Astrocyte (in vitro differentiated cells and primary cell): ENCODE measurements around the gene SLC39A9. TPM values are rescaled to one million over a fixed set of nuclear protein-coding genes. Genes with fewer than 3 reads are reported as not detected.

ENCODE experiments used
- DNase-seq: peaks from one replicate; pipeline ENCODE4 v3.0.0-alpha.2; 2010; ENCODE audit warnings: low read depth
- FAIRE-seq: peaks from 2 replicates; lab custom pipeline; 2011; peaks lifted over from hg19 to GRCh38; lab: Jason Lieb, UNC
- H2AFZ ChIP-seq: 2 replicates; pipeline ENCODE4 v1.6.0; 2012; ENCODE audit warnings: low read depth, low read length, inconsistent platforms
- H3K27ac ChIP-seq: 2 replicates; pipeline ENCODE4 v1.5.1; 2011; ENCODE audit warnings: low read depth, low read length, inconsistent platforms
- H3K27me3 ChIP-seq: 2 replicates; pipeline ENCODE4 v1.6.0; 2011; ENCODE audit warnings: low read length, inconsistent platforms; ENCODE audit not compliant: insufficient read depth
- H3K36me3 ChIP-seq: 2 replicates; pipeline ENCODE4 v1.5.1; 2011; ENCODE audit warnings: low read length, inconsistent platforms; ENCODE audit not compliant: insufficient read depth
- H3K4me1 ChIP-seq: 2 replicates; pipeline ENCODE4 v1.5.1; 2011; ENCODE audit warnings: low read length, inconsistent platforms; ENCODE audit not compliant: insufficient read depth
- H3K4me2 ChIP-seq: 2 replicates; pipeline ENCODE4 v1.6.0; 2012; ENCODE audit warnings: low read length, inconsistent platforms
- H3K4me3 ChIP-seq: 2 replicates; pipeline ENCODE4 v1.5.1; 2011; ENCODE audit warnings: low read depth, mild to moderate bottlenecking, low read length, inconsistent platforms; ENCODE audit not compliant: insufficient read depth
- H3K79me2 ChIP-seq: 2 replicates; pipeline ENCODE4 v1.6.0; 2012; ENCODE audit warnings: mild to moderate bottlenecking, low read length, inconsistent platforms; ENCODE audit not compliant: insufficient read depth
- H3K9ac ChIP-seq: 2 replicates; pipeline ENCODE4 v1.6.0; 2012; ENCODE audit warnings: mild to moderate bottlenecking, low read length, inconsistent platforms
- H3K9me3 ChIP-seq: 2 replicates; pipeline ENCODE4 v1.5.1; 2012; ENCODE audit warnings: low read depth, mild to moderate bottlenecking, low read length, inconsistent platforms; ENCODE audit not compliant: insufficient read depth
- H4K20me1 ChIP-seq: 2 replicates; pipeline ENCODE4 v1.6.0; 2012; ENCODE audit warnings: low read length, inconsistent platforms; ENCODE audit not compliant: insufficient read depth
- H3K27ac Mint-ChIP-seq: one replicate; pipeline ENCODE4 v1.8.0; 2021; ENCODE audit warnings: mild to moderate bottlenecking, mixed read lengths; ENCODE audit not compliant: unreplicated experiment
- H3K27me3 Mint-ChIP-seq: one replicate; pipeline ENCODE4 v1.8.0; 2021; ENCODE audit warnings: low read depth, mixed read lengths; ENCODE audit not compliant: unreplicated experiment
- H3K36me3 Mint-ChIP-seq: one replicate; pipeline ENCODE4 v1.8.0; 2021; ENCODE audit warnings: low read depth, mixed read lengths; ENCODE audit not compliant: unreplicated experiment
- H3K4me1 Mint-ChIP-seq: one replicate; pipeline ENCODE4 v1.8.0; 2021; ENCODE audit warnings: low read depth, mixed read lengths; ENCODE audit not compliant: unreplicated experiment
- H3K4me3 Mint-ChIP-seq: one replicate; pipeline ENCODE4 v1.8.0; 2021; ENCODE audit warnings: mild to moderate bottlenecking, moderate library complexity, mixed read lengths; ENCODE audit not compliant: unreplicated experiment
- H3K9me3 Mint-ChIP-seq: one replicate; pipeline ENCODE4 v1.8.0; 2021; ENCODE audit warnings: mild to moderate bottlenecking, mixed read lengths; ENCODE audit not compliant: unreplicated experiment
- EZH2 ChIP-seq: IDR thresholded peaks from 2 replicates; pipeline ENCODE4 v1.6.1; 2012; ENCODE audit warnings: mild to moderate bottlenecking, low read length, inconsistent platforms; ENCODE audit not compliant: insufficient read depth
- total RNA-seq: library from RNA; stranded (reverse); gene quantifications from 2 replicates; pipeline ENCODE4 v1.2.1, GENCODE V29; 2021
- TF ChIP-seq, protein P1 (sequence below): IDR thresholded peaks from 2 replicates; pipeline ENCODE4 v1.5.1; 2011; ENCODE audit warnings: low read depth, mild to moderate bottlenecking, inconsistent platforms, low read length, moderate library complexity; ENCODE audit not compliant: insufficient read depth

Gene SLC39A9
- total RNA-seq, 1 donor from 2014 or later, result 69.5 TPM

DNA sequence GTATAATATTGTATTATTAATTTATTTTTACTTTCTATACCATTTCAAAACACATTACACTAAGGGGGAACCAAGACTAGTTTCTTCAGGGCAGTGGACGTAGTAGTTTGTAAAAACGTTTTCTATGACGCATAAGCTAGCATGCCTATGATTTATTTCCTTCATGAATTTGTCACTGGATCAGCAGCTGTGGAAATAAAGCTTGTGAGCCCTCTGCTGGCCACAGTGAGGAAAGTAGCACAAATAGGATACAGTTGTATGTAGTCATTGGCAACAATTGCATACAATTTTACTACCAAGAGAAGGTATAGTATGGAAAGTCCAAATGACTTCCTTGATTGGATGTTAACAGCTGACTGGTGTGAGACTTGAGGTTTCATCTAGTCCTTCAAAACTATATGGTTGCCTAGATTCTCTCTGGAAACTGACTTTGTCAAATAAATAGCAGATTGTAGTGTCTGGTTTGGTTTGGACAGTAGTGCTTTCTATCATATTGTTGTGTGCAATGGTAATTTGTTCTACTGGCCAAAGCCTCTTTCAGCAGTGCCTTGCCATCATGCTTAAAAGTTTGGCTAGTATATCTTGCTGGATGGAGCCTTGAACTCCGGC lies 61.7 kb downstream of the SLC39A9 start:
- no peaks in the 10 kb centered on the region for H3K9me3 ChIP-seq
- peaks cover 8% of the 10 kb centered on the region for H3K4me1 ChIP-seq
- Mint-ChIP-seq H3K4me3 (no peak overlapping the region), H3K4me1 (peaks cover 5% of the 10 kb centered on the region), H3K9me3 (no peaks in the 10 kb centered on the region), H3K27me3 (no peaks in the 10 kb centered on the region), H3K36me3 (peaks cover 5% of the 10 kb centered on the region), H3K27ac (no peak overlapping the region)
- H3K27ac ChIP-seq, result no peak overlapping the region
- no peak overlapping the region for H2AFZ ChIP-seq
- DNase-seq, result peak; percentile 82
- H3K4me3 ChIP-seq, result no peak overlapping the region
- no peak overlapping the region for H3K9ac ChIP-seq
- peak; percentile 73 for FAIRE-seq
- H4K20me1 ChIP-seq, result peaks cover 8% of the 10 kb centered on the region
- no peak overlapping the region for H3K4me2 ChIP-seq
- no peaks in the 10 kb centered on the region for H3K27me3 ChIP-seq
- TF ChIP-seq, protein P1, sequence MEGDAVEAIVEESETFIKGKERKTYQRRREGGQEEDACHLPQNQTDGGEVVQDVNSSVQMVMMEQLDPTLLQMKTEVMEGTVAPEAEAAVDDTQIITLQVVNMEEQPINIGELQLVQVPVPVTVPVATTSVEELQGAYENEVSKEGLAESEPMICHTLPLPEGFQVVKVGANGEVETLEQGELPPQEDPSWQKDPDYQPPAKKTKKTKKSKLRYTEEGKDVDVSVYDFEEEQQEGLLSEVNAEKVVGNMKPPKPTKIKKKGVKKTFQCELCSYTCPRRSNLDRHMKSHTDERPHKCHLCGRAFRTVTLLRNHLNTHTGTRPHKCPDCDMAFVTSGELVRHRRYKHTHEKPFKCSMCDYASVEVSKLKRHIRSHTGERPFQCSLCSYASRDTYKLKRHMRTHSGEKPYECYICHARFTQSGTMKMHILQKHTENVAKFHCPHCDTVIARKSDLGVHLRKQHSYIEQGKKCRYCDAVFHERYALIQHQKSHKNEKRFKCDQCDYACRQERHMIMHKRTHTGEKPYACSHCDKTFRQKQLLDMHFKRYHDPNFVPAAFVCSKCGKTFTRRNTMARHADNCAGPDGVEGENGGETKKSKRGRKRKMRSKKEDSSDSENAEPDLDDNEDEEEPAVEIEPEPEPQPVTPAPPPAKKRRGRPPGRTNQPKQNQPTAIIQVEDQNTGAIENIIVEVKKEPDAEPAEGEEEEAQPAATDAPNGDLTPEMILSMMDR, result peak; percentile 98
- no peak for TF ChIP-seq EZH2
- peaks cover 17% of the 10 kb centered on the region for H3K36me3 ChIP-seq
- H3K79me2 ChIP-seq, result no peaks in the 10 kb centered on the region

DNA sequence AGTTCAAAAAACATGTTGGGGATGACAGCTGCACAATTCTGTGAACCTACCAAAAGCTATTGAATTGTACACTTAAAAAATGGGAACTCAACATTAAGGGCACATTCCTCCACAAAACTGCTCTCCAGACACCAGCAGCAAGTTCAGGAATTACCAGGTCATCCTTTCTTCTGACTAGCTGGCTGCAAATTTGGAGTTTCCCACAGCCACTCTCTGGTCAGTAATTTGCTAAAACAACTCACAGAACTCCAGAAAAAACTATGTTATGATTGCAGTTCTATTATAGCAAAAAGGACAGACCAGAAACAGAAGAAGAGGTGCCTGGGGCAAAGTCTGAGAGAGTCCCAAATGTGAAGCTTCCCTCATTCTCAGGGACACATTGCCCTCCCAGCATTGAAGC lies 65.9 kb downstream of the SLC39A9 start:
- TF ChIP-seq, protein P1, result no peak
- no peak for TF ChIP-seq EZH2
- peaks cover 11% of the 10 kb centered on the region for H4K20me1 ChIP-seq
- Mint-ChIP-seq H3K27me3 (no peaks in the 10 kb centered on the region), H3K4me1 (peaks cover 5% of the 10 kb centered on the region), H3K36me3 (peaks cover 1% of the 10 kb centered on the region), H3K4me3 (no peak overlapping the region), H3K27ac (peak overlapping the region; percentile 22), H3K9me3 (no peaks in the 10 kb centered on the region)
- no peaks in the 10 kb centered on the region for H3K9me3 ChIP-seq
- H3K36me3 ChIP-seq, result peaks cover 7% of the 10 kb centered on the region
- peak overlapping the region; percentile 87 for H3K27ac ChIP-seq
- DNase-seq (peak; percentile 41), FAIRE-seq (no peak)
- peak overlapping the region; percentile 81 for H3K4me2 ChIP-seq
- H2AFZ ChIP-seq, result no peak overlapping the region
- H3K4me1 ChIP-seq, result peaks cover 11% of the 10 kb centered on the region
- no peaks in the 10 kb centered on the region for H3K79me2 ChIP-seq
- H3K9ac ChIP-seq, result peak overlapping the region; percentile 63
- peak overlapping the region; percentile 22 for H3K4me3 ChIP-seq
- no peaks in the 10 kb centered on the region for H3K27me3 ChIP-seq

DNA sequence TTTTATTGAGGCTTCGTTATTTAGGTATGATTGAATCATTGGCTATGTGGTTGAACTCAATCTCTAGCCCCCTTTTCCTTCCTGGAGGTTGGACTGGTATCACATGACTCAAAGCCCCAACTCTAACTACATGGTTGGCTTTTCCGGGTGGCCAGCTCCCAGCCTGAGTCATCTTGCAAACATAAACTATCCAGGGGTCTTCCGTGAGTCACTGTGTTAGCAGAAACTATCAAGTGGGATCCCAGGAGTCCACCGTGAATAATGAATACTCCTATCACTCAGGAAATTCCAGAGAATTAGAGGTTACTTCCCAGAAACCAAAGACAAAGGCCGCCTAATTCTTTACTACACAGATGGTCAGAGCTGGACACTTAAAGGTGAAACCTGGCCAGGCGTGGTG lies 66.3 kb downstream of the SLC39A9 start:
- Histone ChIP-seq H3K9me3 (no peaks in the 10 kb centered on the region), H3K27ac (peak overlapping the region; percentile 87), H3K27me3 (no peaks in the 10 kb centered on the region), H4K20me1 (peaks cover 11% of the 10 kb centered on the region), H3K36me3 (peaks cover 7% of the 10 kb centered on the region), H3K4me3 (peak overlapping the region; percentile 22), H2AFZ (no peak overlapping the region), H3K9ac (peak overlapping the region; percentile 63), H3K79me2 (no peaks in the 10 kb centered on the region), H3K4me1 (peaks cover 11% of the 10 kb centered on the region), H3K4me2 (peak overlapping the region; percentile 81)
- H3K4me3 Mint-ChIP-seq, result peak overlapping the region; percentile 43
- no peaks in the 10 kb centered on the region for H3K9me3 Mint-ChIP-seq
- peak overlapping the region; percentile 58 for H3K27ac Mint-ChIP-seq
- peak; percentile 95 for DNase-seq
- H3K27me3 Mint-ChIP-seq, result no peaks in the 10 kb centered on the region
- TF ChIP-seq, protein P1, result no peak
- no peak for TF ChIP-seq EZH2
- FAIRE-seq, result peak; percentile 63
- peaks cover 5% of the 10 kb centered on the region for H3K4me1 Mint-ChIP-seq
- H3K36me3 Mint-ChIP-seq, result peaks cover 1% of the 10 kb centered on the region
